HepG2 (cell line): ENCODE measurements around the gene RIPOR3. TPM values are rescaled to one million over a fixed set of nuclear protein-coding genes. Genes with fewer than 3 reads are reported as not detected.

Source experiments
- ATAC-seq: fragments of 200-7000 bp; cut with Tn5 transposase; 3 replicates; pipeline ENCODE4 v1.9.1; 2020; ENCODE audit warnings: mild to moderate bottlenecking, moderate library complexity
- BruUV-seq: library from RNA; stranded (reverse); fragments of 400-500 nt; replicated peaks from 2 replicates; lab custom pipeline; 2021; lab: Mats Ljungman, UMichigan
- CTCF ChIA-PET: fragments of 300-600 bp; formaldehyde crosslinking; extraction: SDS; loops from one replicate; lab custom pipeline; 2021; ENCODE audit warnings: low total read pairs, inconsistent platforms, low intra/inter-chr PET ratio; lab: Yijun Ruan, JAX
- POLR2A ChIA-PET: fragments of 350-600 bp; sonication (Branson Sonifier 250); formaldehyde crosslinking; loops from one replicate; lab custom pipeline; 2020; ENCODE audit warnings: antibody characterized with exemption, inconsistent platforms; lab: Yijun Ruan, JAX
- DNase-seq: peaks from one replicate; pipeline ENCODE4 v3.0.0-alpha.2; 2015; ENCODE audit warnings: low spot score
- FAIRE-seq: peaks from 3 replicates; lab custom pipeline; 2011; peaks lifted over from hg19 to GRCh38; lab: Jason Lieb, UNC
- H2AFZ ChIP-seq: one replicate; pipeline ENCODE4 v1.6.1; 2011; ENCODE audit warnings: low read length, inconsistent platforms
- H3K27ac ChIP-seq: fragments of 300-600 bp; 3 replicates; pipeline ENCODE4 v1.8.0; 2011; ENCODE audit warnings: mixed run types, mild to moderate bottlenecking, mixed read lengths, low read length, inconsistent platforms; ENCODE audit not compliant: insufficient read depth; ENCODE audit errors: extremely low read length
- H3K27me3 ChIP-seq, 2 experiments: fragments of 200-600 bp in 1 of 2; 2 replicates in 1 of 2; 3 replicates in 1 of 2; pipeline versions ENCODE4 v1.6.0 to v1.8.0; 2011; ENCODE audit warnings: low read length in 2 of 2, mild to moderate bottlenecking in 2 of 2, moderate library complexity in 2 of 2, inconsistent platforms in 1 of 2; ENCODE audit not compliant: insufficient read depth in 2 of 2, control insufficient read depth in 1 of 2
- H3K36me3 ChIP-seq, 2 experiments: fragments of 200-600 bp in 1 of 2; replicated peaks in 1 of 2; 2 replicates in 1 of 2; 3 replicates in 1 of 2; pipeline versions ENCODE4 v1.5.1 to v1.8.0; 2011; ENCODE audit warnings: low read length in 2 of 2, inconsistent platforms in 1 of 2; ENCODE audit not compliant: insufficient read depth in 2 of 2, control insufficient read depth in 1 of 2
- H3K4me1 ChIP-seq: 2 replicates; pipeline ENCODE4 v1.5.1; 2012; ENCODE audit warnings: low read length, inconsistent platforms; ENCODE audit not compliant: insufficient read depth
- H3K4me2 ChIP-seq: 2 replicates; pipeline ENCODE4 v1.6.0; 2011; ENCODE audit warnings: low read depth, low read length, inconsistent platforms
- H3K4me3 ChIP-seq, 3 experiments: fragments of 200-600 bp in 1 of 3; sonication (generic), shearing (Covaris generic) in 1 of 3; replicated peaks in 1 of 3; 2 replicates each; pipeline ENCODE4 v1.5.1; 2011 to 2016; ENCODE audit warnings: low read length in 3 of 3, inconsistent platforms in 2 of 3, low read depth in 2 of 3, mild to moderate bottlenecking in 2 of 3, control low read depth in 1 of 3, mixed read lengths in 1 of 3; ENCODE audit not compliant: insufficient read depth in 1 of 3
- H3K79me2 ChIP-seq: one replicate; pipeline ENCODE4 v1.6.1; 2011; ENCODE audit warnings: low read length, inconsistent platforms; ENCODE audit not compliant: insufficient read depth
- H3K9ac ChIP-seq: 2 replicates; pipeline ENCODE4 v1.6.0; 2011; ENCODE audit warnings: mild to moderate bottlenecking, low read depth, low read length, inconsistent platforms; ENCODE audit not compliant: insufficient read depth
- H3K9me3 ChIP-seq: 2 replicates; pipeline ENCODE4 v1.5.1; 2012; ENCODE audit warnings: mild to moderate bottlenecking, low read length
- H4K20me1 ChIP-seq: 2 replicates; pipeline ENCODE4 v1.6.0; 2011; ENCODE audit warnings: inconsistent platforms, mild to moderate bottlenecking, low read length, moderate library complexity; ENCODE audit not compliant: insufficient read depth
- BRCA1 ChIP-seq: sonication (generic); formaldehyde crosslinking; IDR thresholded peaks from 2 replicates; pipeline ENCODE4 v1.4.0; 2020; ENCODE audit warnings: missing genetic modification reagents
- JARID2 ChIP-seq: sonication (generic); formaldehyde crosslinking; IDR thresholded peaks from 2 replicates; pipeline ENCODE4 v1.8.1; 2023; ENCODE audit warnings: missing genetic modification reagents, inconsistent platforms; ENCODE audit not compliant: insufficient replicate concordance
- MED8 ChIP-seq: sonication (generic); formaldehyde crosslinking; IDR thresholded peaks from 2 replicates; pipeline ENCODE4 v1.8.1; 2023; ENCODE audit warnings: mild to moderate bottlenecking, missing genetic modification reagents; ENCODE audit not compliant: insufficient replicate concordance
- MEIS1 ChIP-seq: sonication (generic); formaldehyde crosslinking; IDR thresholded peaks from 2 replicates; pipeline ENCODE4 v1.9.0; 2021; ENCODE audit warnings: mild to moderate bottlenecking, missing genetic modification reagents, moderate library complexity, borderline replicate concordance
- NONO ChIP-seq, 2 experiments: fragments of 450-650 bp in 1 of 2; sonication (generic) in 1 of 2; formaldehyde crosslinking in 1 of 2; IDR thresholded peaks in 1 of 2; conservative IDR thresholded peaks in 1 of 2; 2 replicates each; pipeline versions ENCODE4 v1.6.1 to v1.8.0; 2017 to 2022; ENCODE audit warnings: mild to moderate bottlenecking in 1 of 2, missing genetic modification reagents in 1 of 2, moderate library complexity in 1 of 2
- TCF7 ChIP-seq: sonication (generic); IDR thresholded peaks from 2 replicates; pipeline ENCODE4 v1.6.1; 2016; ENCODE audit warnings: antibody characterized with exemption, low read depth
- TCF7L2 ChIP-seq: IDR thresholded peaks from 2 replicates; pipeline ENCODE4 v1.6.1; 2011; ENCODE audit warnings: mild to moderate bottlenecking, low read depth, low read length, moderate library complexity
- ZFP82 ChIP-seq: sonication (generic); formaldehyde crosslinking; IDR thresholded peaks from 2 replicates; pipeline ENCODE4 v1.5.1; 2020; ENCODE audit warnings: mild to moderate bottlenecking, missing genetic modification reagents, borderline replicate concordance
- ZMYM2 ChIP-seq: sonication (generic); formaldehyde crosslinking; IDR thresholded peaks from 2 replicates; pipeline ENCODE4 v1.8.0; 2022; ENCODE audit warnings: mild to moderate bottlenecking, missing genetic modification reagents
- ZNF180 ChIP-seq: sonication (generic); formaldehyde crosslinking; IDR thresholded peaks from 2 replicates; pipeline ENCODE4 v1.4.0; 2020; ENCODE audit warnings: low read depth, missing genetic modification reagents, borderline replicate concordance
- ZNF317 ChIP-seq: sonication (generic); formaldehyde crosslinking; IDR thresholded peaks from 2 replicates; pipeline ENCODE4 v1.5.0; 2020; ENCODE audit warnings: mild to moderate bottlenecking, missing genetic modification reagents
- ZNF441 ChIP-seq: sonication (generic); formaldehyde crosslinking; IDR thresholded peaks from 2 replicates; pipeline ENCODE4 v1.7.0; 2021; ENCODE audit warnings: missing genetic modification reagents, borderline replicate concordance
- ZNF737 ChIP-seq: sonication (generic); formaldehyde crosslinking; IDR thresholded peaks from 2 replicates; pipeline ENCODE4 v1.5.0; 2020; ENCODE audit warnings: missing genetic modification reagents, mild to moderate bottlenecking, borderline replicate concordance
- ZNF782 ChIP-seq: sonication (generic); formaldehyde crosslinking; IDR thresholded peaks from 2 replicates; pipeline ENCODE4 v1.4.0; 2020; ENCODE audit warnings: missing genetic modification reagents, mild to moderate bottlenecking, borderline replicate concordance
- WGBS: methylation state at CpG from one replicate; pipeline ENCODE4 v1.1.6; 2017; ENCODE audit warnings: low lambda C conversion rate; 5-methylcytosine and 5-hydroxymethylcytosine counted together
- in situ Hi-C: cut with HindIII; loops from 2 replicates; pipeline ENCODE4 v1.10.0; 2017; ENCODE audit warnings: low pct_unique_long_range_greater_than_20kb; ENCODE audit not compliant: extremely low pct_ligation_motif_present
- intact Hi-C: fragments of 100-400 bp; cut with micrococcal nuclease; formaldehyde crosslinking; loops from one replicate; pipeline ENCODE4 v1.10.0; 2022; ENCODE audit not compliant: unreplicated experiment
- polyA plus RNA-seq, 8 experiments: library from polyadenylated mRNA; depleted of rRNA in 3 of 8; stranded (reverse) in 7 of 8; unstranded in 1 of 8; fragments of >200 nt; fragmentation: Illumina TruSeq in 4 of 8; extraction: Trizol in 4 of 8; gene quantifications; 2 replicates each; pipeline versions ENCODE4 v1.2.1 to v1.2.3, GENCODE V29; 2011 to 2016; ENCODE audit warnings: low read depth in 4 of 8, missing spikeins in 1 of 8, mixed read lengths in 1 of 8; ENCODE audit not compliant: insufficient read depth in 1 of 8
- total RNA-seq, 5 experiments: library from RNA; depleted of rRNA; stranded (reverse); fragments of >200 nt; fragmentation: Illumina TruSeq; extraction: Trizol; gene quantifications; 2 replicates each; pipeline ENCODE4 v1.2.3, GENCODE V29; 2016; ENCODE audit warnings: low read depth in 1 of 5
- TF ChIP-seq, protein P1 (sequence below): sonication (generic); formaldehyde crosslinking; IDR thresholded peaks from 2 replicates; pipeline ENCODE4 v1.4.0; 2020; ENCODE audit warnings: mild to moderate bottlenecking, missing genetic modification reagents
- TF ChIP-seq, protein P2 (sequence below): sonication (generic); formaldehyde crosslinking; IDR thresholded peaks from 2 replicates; pipeline ENCODE4 v1.4.0; 2020; ENCODE audit warnings: missing genetic modification reagents

RIPOR3 gene
- total and polyA plus RNA-seq, 2 of the 13 experiments (the other 11 are each of a cell fraction or from before 2014, with no cell fraction given): 0.18 TPM; not detected in 1

DNA sequence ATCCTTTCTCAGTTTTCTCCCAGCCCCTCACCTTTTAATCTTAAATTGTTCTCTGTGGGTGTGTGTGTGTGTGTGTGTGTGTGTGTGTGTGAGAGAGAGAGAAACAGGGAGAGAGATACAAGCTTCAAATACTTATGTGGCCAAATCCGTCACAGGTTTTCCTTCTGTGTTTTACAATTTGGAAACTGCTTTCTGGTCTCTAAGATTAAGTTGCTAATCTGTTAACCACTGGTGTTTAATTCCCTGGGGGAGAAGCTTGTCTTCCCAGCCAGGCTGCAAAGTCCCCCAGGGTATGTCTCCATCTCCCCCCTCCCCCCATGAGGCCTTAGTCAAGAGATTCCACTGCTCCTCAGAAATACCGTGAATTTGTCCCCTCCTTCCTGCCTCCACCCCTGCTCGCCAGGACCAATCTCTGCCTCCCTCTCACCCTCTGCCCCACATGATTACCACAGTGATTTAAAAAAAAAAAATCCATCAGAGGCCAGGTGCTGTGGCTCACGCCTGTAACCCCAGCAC lies 49.0 kb downstream of the RIPOR3 start:
- Histone ChIP-seq H3K4me2 (no peak overlapping the region; the same call in 1 of the 2 replicates), H4K20me1 (no peaks in the 10 kb centered on the region), H3K9ac (no peak overlapping the region), H3K36me3 (no peaks in the 10 kb centered on the region), H3K27ac (no peak overlapping the region), H3K4me1 (peaks cover 55% of the 10 kb centered on the region), H3K79me2 (no peaks in the 10 kb centered on the region), H3K4me3 (no peak overlapping the region), H2AFZ (no peak overlapping the region), H3K9me3 (peaks cover 6% of the 10 kb centered on the region), H3K27me3 (peaks cover 0 to 4% of the 10 kb centered on the region in 2 experiments; a peak in 2 of 5 replicates)
- in situ Hi-C loops (loop anchor here (25.0 kb wide), 1 partner anchor 95 kb away; the partner anchor contains the start of gene PARD6B), intact Hi-C loops (no loop called here)
- POLR2A ChIA-PET: no interaction called here
- FAIRE-seq (no peak), DNase-seq (no peak), ATAC-seq (no peak)
- CTCF ChIA-PET: no interaction called here
- no TSS peak for BruUV-seq
- WGBS: 35% methylated on average over 4 of the region's 4 CpGs
- TF ChIP-seq NONO (IDR thresholded peaks at IDR 0.05) (no peak), NONO (CRISPR knock-in tag; conservative IDR thresholded peaks at IDR 0.05) (no peak), ZNF737 (CRISPR knock-in tag) (no peak), TCF7L2 (no peak), MED8 (CRISPR knock-in tag) (no peak), MEIS1 (no peak), ZNF180 (CRISPR knock-in tag) (no peak), JARID2 (CRISPR knock-in tag) (no peak), ZMYM2 (CRISPR knock-in tag) (no peak), ZNF782 (CRISPR knock-in tag) (no peak), TCF7 (no peak), ZFP82 (CRISPR knock-in tag) (no peak), ZNF317 (CRISPR knock-in tag) (no peak), BRCA1 (CRISPR knock-in tag) (no peak), ZNF441 (CRISPR knock-in tag) (no peak)
- TF ChIP-seq, protein P1, sequence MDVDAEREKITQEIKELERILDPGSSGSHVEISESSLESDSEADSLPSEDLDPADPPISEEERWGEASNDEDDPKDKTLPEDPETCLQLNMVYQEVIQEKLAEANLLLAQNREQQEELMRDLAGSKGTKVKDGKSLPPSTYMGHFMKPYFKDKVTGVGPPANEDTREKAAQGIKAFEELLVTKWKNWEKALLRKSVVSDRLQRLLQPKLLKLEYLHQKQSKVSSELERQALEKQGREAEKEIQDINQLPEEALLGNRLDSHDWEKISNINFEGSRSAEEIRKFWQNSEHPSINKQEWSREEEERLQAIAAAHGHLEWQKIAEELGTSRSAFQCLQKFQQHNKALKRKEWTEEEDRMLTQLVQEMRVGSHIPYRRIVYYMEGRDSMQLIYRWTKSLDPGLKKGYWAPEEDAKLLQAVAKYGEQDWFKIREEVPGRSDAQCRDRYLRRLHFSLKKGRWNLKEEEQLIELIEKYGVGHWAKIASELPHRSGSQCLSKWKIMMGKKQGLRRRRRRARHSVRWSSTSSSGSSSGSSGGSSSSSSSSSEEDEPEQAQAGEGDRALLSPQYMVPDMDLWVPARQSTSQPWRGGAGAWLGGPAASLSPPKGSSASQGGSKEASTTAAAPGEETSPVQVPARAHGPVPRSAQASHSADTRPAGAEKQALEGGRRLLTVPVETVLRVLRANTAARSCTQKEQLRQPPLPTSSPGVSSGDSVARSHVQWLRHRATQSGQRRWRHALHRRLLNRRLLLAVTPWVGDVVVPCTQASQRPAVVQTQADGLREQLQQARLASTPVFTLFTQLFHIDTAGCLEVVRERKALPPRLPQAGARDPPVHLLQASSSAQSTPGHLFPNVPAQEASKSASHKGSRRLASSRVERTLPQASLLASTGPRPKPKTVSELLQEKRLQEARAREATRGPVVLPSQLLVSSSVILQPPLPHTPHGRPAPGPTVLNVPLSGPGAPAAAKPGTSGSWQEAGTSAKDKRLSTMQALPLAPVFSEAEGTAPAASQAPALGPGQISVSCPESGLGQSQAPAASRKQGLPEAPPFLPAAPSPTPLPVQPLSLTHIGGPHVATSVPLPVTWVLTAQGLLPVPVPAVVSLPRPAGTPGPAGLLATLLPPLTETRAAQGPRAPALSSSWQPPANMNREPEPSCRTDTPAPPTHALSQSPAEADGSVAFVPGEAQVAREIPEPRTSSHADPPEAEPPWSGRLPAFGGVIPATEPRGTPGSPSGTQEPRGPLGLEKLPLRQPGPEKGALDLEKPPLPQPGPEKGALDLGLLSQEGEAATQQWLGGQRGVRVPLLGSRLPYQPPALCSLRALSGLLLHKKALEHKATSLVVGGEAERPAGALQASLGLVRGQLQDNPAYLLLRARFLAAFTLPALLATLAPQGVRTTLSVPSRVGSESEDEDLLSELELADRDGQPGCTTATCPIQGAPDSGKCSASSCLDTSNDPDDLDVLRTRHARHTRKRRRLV (CRISPR knock-in tag): no peak
- TF ChIP-seq, protein P2, sequence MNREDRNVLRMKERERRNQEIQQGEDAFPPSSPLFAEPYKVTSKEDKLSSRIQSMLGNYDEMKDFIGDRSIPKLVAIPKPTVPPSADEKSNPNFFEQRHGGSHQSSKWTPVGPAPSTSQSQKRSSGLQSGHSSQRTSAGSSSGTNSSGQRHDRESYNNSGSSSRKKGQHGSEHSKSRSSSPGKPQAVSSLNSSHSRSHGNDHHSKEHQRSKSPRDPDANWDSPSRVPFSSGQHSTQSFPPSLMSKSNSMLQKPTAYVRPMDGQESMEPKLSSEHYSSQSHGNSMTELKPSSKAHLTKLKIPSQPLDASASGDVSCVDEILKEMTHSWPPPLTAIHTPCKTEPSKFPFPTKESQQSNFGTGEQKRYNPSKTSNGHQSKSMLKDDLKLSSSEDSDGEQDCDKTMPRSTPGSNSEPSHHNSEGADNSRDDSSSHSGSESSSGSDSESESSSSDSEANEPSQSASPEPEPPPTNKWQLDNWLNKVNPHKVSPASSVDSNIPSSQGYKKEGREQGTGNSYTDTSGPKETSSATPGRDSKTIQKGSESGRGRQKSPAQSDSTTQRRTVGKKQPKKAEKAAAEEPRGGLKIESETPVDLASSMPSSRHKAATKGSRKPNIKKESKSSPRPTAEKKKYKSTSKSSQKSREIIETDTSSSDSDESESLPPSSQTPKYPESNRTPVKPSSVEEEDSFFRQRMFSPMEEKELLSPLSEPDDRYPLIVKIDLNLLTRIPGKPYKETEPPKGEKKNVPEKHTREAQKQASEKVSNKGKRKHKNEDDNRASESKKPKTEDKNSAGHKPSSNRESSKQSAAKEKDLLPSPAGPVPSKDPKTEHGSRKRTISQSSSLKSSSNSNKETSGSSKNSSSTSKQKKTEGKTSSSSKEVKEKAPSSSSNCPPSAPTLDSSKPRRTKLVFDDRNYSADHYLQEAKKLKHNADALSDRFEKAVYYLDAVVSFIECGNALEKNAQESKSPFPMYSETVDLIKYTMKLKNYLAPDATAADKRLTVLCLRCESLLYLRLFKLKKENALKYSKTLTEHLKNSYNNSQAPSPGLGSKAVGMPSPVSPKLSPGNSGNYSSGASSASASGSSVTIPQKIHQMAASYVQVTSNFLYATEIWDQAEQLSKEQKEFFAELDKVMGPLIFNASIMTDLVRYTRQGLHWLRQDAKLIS (CRISPR knock-in tag): no peak
